ENCODE data around the gene LSM14A.

GRCh38 chr19:34241513-34242337 lies 69.4 kb downstream of the LSM14A start:
- TF ChIP-seq, protein P1, sequence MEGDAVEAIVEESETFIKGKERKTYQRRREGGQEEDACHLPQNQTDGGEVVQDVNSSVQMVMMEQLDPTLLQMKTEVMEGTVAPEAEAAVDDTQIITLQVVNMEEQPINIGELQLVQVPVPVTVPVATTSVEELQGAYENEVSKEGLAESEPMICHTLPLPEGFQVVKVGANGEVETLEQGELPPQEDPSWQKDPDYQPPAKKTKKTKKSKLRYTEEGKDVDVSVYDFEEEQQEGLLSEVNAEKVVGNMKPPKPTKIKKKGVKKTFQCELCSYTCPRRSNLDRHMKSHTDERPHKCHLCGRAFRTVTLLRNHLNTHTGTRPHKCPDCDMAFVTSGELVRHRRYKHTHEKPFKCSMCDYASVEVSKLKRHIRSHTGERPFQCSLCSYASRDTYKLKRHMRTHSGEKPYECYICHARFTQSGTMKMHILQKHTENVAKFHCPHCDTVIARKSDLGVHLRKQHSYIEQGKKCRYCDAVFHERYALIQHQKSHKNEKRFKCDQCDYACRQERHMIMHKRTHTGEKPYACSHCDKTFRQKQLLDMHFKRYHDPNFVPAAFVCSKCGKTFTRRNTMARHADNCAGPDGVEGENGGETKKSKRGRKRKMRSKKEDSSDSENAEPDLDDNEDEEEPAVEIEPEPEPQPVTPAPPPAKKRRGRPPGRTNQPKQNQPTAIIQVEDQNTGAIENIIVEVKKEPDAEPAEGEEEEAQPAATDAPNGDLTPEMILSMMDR (IDR thresholded peaks at IDR 0.05; ENCODE audit: insufficient read depth, low read length): no peak
- TF ChIP-seq GABPA (IDR thresholded peaks at IDR 0.05; ENCODE audit: low read depth) (no peak), SPI1 (IDR thresholded peaks at IDR 0.05; ENCODE audit: borderline replicate concordance, low read depth) (no peak), POLR2AphosphoS5 (IDR thresholded peaks at IDR 0.05; ENCODE audit: low read depth) (no peak)
- TF ChIP-seq, protein P2, sequence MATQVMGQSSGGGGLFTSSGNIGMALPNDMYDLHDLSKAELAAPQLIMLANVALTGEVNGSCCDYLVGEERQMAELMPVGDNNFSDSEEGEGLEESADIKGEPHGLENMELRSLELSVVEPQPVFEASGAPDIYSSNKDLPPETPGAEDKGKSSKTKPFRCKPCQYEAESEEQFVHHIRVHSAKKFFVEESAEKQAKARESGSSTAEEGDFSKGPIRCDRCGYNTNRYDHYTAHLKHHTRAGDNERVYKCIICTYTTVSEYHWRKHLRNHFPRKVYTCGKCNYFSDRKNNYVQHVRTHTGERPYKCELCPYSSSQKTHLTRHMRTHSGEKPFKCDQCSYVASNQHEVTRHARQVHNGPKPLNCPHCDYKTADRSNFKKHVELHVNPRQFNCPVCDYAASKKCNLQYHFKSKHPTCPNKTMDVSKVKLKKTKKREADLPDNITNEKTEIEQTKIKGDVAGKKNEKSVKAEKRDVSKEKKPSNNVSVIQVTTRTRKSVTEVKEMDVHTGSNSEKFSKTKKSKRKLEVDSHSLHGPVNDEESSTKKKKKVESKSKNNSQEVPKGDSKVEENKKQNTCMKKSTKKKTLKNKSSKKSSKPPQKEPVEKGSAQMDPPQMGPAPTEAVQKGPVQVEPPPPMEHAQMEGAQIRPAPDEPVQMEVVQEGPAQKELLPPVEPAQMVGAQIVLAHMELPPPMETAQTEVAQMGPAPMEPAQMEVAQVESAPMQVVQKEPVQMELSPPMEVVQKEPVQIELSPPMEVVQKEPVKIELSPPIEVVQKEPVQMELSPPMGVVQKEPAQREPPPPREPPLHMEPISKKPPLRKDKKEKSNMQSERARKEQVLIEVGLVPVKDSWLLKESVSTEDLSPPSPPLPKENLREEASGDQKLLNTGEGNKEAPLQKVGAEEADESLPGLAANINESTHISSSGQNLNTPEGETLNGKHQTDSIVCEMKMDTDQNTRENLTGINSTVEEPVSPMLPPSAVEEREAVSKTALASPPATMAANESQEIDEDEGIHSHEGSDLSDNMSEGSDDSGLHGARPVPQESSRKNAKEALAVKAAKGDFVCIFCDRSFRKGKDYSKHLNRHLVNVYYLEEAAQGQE (IDR thresholded peaks at IDR 0.05; ENCODE audit: insufficient replicate concordance, low read depth): no peak
